ENCODE data around the gene IMPDH1.

GRCh38 chr7:128407233-128407589 is 2.6 kb downstream of the IMPDH1 start:
- TF ChIP-seq IKZF1 (conservative IDR thresholded peaks at IDR 0.05) (no peak), CHD4 (IDR thresholded peaks at IDR 0.05) (no peak), RCOR1 (conservative IDR thresholded peaks at IDR 0.05; ENCODE audit: low read depth, low read length) (no peak), EGR1 (IDR thresholded peaks at IDR 0.05; ENCODE audit: borderline replicate concordance in 1 of 2, low read depth in 2 of 2, low read length in 2 of 2) (no peak), ATF3 (IDR thresholded peaks at IDR 0.05; ENCODE audit: borderline replicate concordance, extremely low read depth, low read depth, low read length) (no peak), EZH2 (IDR thresholded peaks at IDR 0.05; ENCODE audit: borderline replicate concordance, control insufficient read depth, low read depth, low read length) (no peak), FOXK2 (IDR thresholded peaks at IDR 0.05) (no peak)
- TF ChIP-seq, protein P1, sequence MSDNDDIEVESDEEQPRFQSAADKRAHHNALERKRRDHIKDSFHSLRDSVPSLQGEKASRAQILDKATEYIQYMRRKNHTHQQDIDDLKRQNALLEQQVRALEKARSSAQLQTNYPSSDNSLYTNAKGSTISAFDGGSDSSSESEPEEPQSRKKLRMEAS (IDR thresholded peaks at IDR 0.05; ENCODE audit: low read depth, low read length) = no peak

Measured in GM12878 (cell line).